A549 treated with GW870086 at 1 μM for 4 hours (cell line): ENCODE results near the gene HEATR5B. TPM values are rescaled to one million over a fixed set of nuclear protein-coding genes. Genes with fewer than 3 reads are reported as not detected.

Experiments
- total RNA-seq: library from RNA; stranded (reverse); fragments of 200-300 nt; extraction: Qiagen RNA extraction; gene quantifications from 5 replicates; pipeline ENCODE4 v1.2.3, GENCODE V29; 2022; ENCODE audit warnings: low read depth

The HEATR5B gene
- total RNA-seq = 4.8 to 7.3 TPM (median 7.0 TPM) in 5 replicates

DNA sequence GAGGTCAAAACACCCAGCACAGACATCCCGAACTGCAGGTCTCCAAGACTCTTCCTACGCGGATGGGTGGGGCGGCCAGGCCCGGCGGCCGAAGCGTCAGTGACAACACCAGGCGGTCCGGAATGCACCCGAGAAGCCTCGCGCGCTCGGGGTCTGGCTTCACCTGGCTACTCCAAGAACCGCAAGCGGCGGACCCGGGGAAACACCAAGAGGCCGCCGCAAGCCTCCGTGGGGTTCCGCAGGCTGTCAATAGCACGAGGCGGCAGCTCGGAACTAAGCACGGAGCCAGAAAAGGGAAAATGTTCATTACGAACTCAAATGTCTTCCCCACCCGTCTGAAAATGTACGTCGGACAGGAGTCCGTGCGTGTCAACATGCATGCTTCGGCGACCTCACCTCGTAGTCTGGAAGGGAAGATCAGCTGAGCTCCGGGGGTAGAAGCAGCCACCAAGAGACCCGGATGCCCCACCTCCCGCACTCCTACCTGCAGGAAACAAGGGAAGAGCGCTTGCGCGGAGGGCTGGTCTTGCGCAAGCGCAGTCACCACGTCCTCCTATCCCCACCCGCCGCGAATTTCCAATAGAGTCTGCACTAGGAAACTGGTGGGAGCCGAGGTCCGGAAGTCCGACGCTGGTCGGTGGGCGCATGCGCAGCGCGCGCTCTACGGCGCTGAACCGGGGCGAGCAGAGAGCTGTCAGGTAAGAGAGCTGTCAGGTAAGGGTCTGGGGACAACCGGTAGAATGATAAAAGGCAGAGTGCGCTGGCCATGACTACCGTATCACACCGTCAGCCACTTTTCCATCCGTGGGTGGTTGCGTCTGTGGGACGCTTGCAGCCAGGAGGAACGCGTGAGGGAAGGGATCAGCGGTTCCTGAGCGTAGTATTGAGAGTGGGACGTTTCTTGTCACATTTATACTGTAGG, at the start of gene HEATR5B, which contains the start of gene GPATCH11:
TSS of gene HEATR5B (minus strand) at position 500 of the 922 bp plus-strand sequence. CDS start 958 bp downstream, outside the sequence.
TSS of gene GPATCH11 (plus strand) at position 646 of the 922 bp plus-strand sequence. CDS start 3,864 bp downstream, outside the sequence.

DNA sequence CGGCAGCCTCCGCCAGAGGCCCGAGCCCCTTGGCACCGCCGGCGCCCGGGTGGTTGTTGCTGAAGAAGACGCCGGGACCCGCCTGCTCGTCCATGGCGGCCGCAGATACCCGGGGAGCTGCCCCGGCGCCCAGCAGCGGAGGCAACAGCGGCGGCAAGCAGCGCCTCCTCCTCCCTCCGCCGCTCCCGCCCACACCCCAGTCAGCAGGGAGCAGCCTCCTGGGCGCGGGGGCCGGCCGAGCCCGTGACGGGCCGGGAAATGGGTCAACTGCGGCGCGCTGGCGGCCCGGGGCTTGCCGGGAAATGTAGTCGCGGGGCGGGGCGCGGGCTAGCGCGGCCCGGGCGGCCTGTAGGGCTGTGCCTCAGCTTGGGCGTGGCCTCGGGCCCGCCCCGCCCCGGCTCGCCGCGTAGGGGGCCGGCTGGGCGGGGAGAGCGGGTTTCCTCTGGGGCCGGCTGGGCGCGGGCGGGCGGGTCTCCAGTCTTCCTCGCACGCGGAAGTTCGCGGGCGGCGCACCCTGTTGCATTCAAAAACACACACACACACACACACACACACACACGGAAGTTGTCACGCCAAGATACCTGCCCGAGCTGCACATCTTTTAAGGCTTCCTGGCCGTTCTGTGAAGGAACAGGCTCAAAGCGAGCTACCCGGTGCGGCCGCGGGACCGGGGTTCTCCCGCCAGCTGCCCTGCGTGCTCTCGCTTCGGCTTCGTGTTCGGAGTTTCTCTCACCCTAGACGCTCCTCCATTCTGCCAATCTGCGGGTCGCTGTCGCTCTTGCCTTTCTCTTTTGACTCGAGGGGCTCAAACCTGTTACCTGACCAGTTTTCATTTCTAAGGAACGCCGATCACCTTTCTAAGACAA, 117.6 kb downstream of the HEATR5B start, which contains the start of gene STRN:
TSS of gene STRN (minus strand) at position 167 of the 866 bp plus-strand sequence. CDS start at position 94, 73 bp downstream.

Other genes with a start within 250 kb of the HEATR5B start
- gene STRN, start 117.8 kb downstream of the HEATR5B start, total RNA-seq = 11.4 to 19.4 TPM (median 17.3 TPM) in 5 replicates
- gene GPATCH11, start 146 bp upstream of the HEATR5B start, total RNA-seq = 7.9 to 10.0 TPM (median 8.5 TPM) in 5 replicates
- 16.8 to 27.2 TPM (median 23.7 TPM) in 5 replicates for gene EIF2AK2, start 72.6 kb upstream of the HEATR5B start, total RNA-seq
- not detected in 5 replicates for gene SULT6B1, start 104.3 kb upstream of the HEATR5B start, total RNA-seq
- 37.5 to 46.9 TPM (median 42.0 TPM) in 5 replicates for gene CEBPZOS, start 112.1 kb upstream of the HEATR5B start, total RNA-seq
- 67.7 to 84.8 TPM (median 72.9 TPM) in 5 replicates for gene CEBPZ, start 147.2 kb upstream of the HEATR5B start, total RNA-seq
- gene NDUFAF7, start 147.3 kb upstream of the HEATR5B start, total RNA-seq = 17.9 to 22.0 TPM (median 19.4 TPM) in 5 replicates
- 8.3 to 16.3 TPM (median 13.2 TPM) in 5 replicates for gene PRKD3, start 240.5 kb upstream of the HEATR5B start, total RNA-seq